GM23338 (cell line): Measurements from ENCODE around the gene KCNAB2. TPM values are rescaled to one million over a fixed set of nuclear protein-coding genes. Genes with fewer than 3 reads are reported as not detected.

ENCODE experiments used
- ATAC-seq: fragments of 200-7000 bp; cut with Tn5 transposase; 3 replicates; pipeline ENCODE4 v1.9.1; 2020
- DNase-seq: peaks from one replicate; pipeline ENCODE4 v3.0.0-alpha.2; 2015; ENCODE audit warnings: low spot score
- H2AFZ ChIP-seq: fragments of 200-600 bp; sonication (generic); 2 replicates; pipeline ENCODE4 v1.8.0; 2016; ENCODE audit warnings: antibody characterized with exemption, mild to moderate bottlenecking, moderate library complexity
- H3F3A ChIP-seq: fragments of 200-600 bp; sonication (generic); replicated peaks from 2 replicates; pipeline ENCODE4 v1.8.0; 2017; ENCODE audit warnings: antibody characterized with exemption, mixed run types, low read depth
- H3K27ac ChIP-seq: fragments of 200-600 bp; sonication (generic); 2 replicates; pipeline ENCODE4 v1.6.1; 2016; ENCODE audit warnings: low read depth
- H3K27me3 ChIP-seq: fragments of 200-600 bp; sonication (generic); 2 replicates; pipeline ENCODE4 v1.8.0; 2016; ENCODE audit warnings: mild to moderate bottlenecking, mixed run types, moderate library complexity; ENCODE audit not compliant: insufficient read depth
- H3K36me3 ChIP-seq: fragments of 200-600 bp; sonication (generic); 2 replicates; pipeline ENCODE4 v1.8.0; 2016; ENCODE audit warnings: mild to moderate bottlenecking; ENCODE audit not compliant: insufficient read depth
- H3K4me1 ChIP-seq: fragments of 200-600 bp; sonication (generic); 2 replicates; pipeline ENCODE4 v1.8.0; 2016; ENCODE audit warnings: mild to moderate bottlenecking, moderate library complexity; ENCODE audit not compliant: insufficient read depth
- H3K4me2 ChIP-seq: fragments of 200-600 bp; sonication (generic); 2 replicates; pipeline ENCODE4 v1.7.1; 2017; ENCODE audit warnings: mixed run types
- H3K4me3 ChIP-seq: fragments of 200-600 bp; sonication (generic); 2 replicates; pipeline ENCODE4 v1.6.1; 2016; ENCODE audit warnings: mixed run types
- H3K79me2 ChIP-seq: fragments of 200-600 bp; sonication (generic); replicated peaks from 2 replicates; pipeline ENCODE4 v1.8.0; 2017; ENCODE audit warnings: mild to moderate bottlenecking; ENCODE audit not compliant: insufficient read depth
- H3K9me2 ChIP-seq: fragments of 200-600 bp; sonication (generic); 2 replicates; pipeline ENCODE4 v1.8.0; 2017; ENCODE audit not compliant: insufficient read depth
- H4K20me1 ChIP-seq: fragments of 200-600 bp; sonication (generic); replicated peaks from 2 replicates; pipeline ENCODE4 v1.8.0; 2017; ENCODE audit warnings: mild to moderate bottlenecking; ENCODE audit not compliant: insufficient read depth
- H3K27ac Mint-ChIP-seq: 2 replicates; pipeline ENCODE4 v1.8.0; 2020; ENCODE audit warnings: inconsistent platforms, mild to moderate bottlenecking, moderate library complexity, mixed read lengths
- H3K27me3 Mint-ChIP-seq: 3 replicates; pipeline ENCODE4 v1.8.0; 2022; ENCODE audit warnings: low read depth, mild to moderate bottlenecking, moderate library complexity, mixed read lengths, inconsistent platforms; ENCODE audit not compliant: insufficient read depth, poor library complexity
- H3K36me3 Mint-ChIP-seq: 3 replicates; pipeline ENCODE4 v1.8.0; 2021; ENCODE audit warnings: low read depth, mild to moderate bottlenecking, inconsistent platforms, moderate library complexity, mixed read lengths
- H3K4me1 Mint-ChIP-seq: 3 replicates; pipeline ENCODE4 v1.8.0; 2020; ENCODE audit warnings: mild to moderate bottlenecking, inconsistent platforms, mixed read lengths
- H3K4me3 Mint-ChIP-seq: 3 replicates; pipeline ENCODE4 v1.8.0; 2021; ENCODE audit warnings: moderate library complexity, mild to moderate bottlenecking, inconsistent platforms, mixed read lengths
- H3K9me3 Mint-ChIP-seq: 3 replicates; pipeline ENCODE4 v1.8.0; 2020; ENCODE audit warnings: moderate library complexity, mild to moderate bottlenecking, inconsistent platforms, mixed read lengths
- CREB1 ChIP-seq: fragments of 250-450 bp; sonication (Bioruptor Pico); IDR thresholded peaks from 2 replicates; pipeline ENCODE4 v1.5.0; 2020; ENCODE audit warnings: low read depth, mild to moderate bottlenecking, moderate library complexity
- ETS1 ChIP-seq: IDR thresholded peaks from 2 replicates; pipeline ENCODE4 v1.6.1; 2016; ENCODE audit warnings: antibody characterized with exemption
- NANOG ChIP-seq: IDR thresholded peaks from 2 replicates; pipeline ENCODE4 v1.6.1; 2016; ENCODE audit warnings: antibody characterized with exemption, borderline replicate concordance
- STAT1 ChIP-seq: IDR thresholded peaks from one replicate; pipeline ENCODE4 v1.6.1; 2016; ENCODE audit warnings: antibody characterized with exemption; ENCODE audit not compliant: unreplicated experiment
- ZNF114 ChIP-seq: fragments of 250-450 bp; sonication (Bioruptor Pico); IDR thresholded peaks from 2 replicates; pipeline ENCODE4 v1.5.0; 2020; ENCODE audit warnings: mild to moderate bottlenecking, moderate library complexity
- polyA plus RNA-seq: library from polyadenylated mRNA; unstranded; fragments of >200 nt; fragmentation: Nextera tagmentation; extraction: Ambion mirVana; gene quantifications from 2 replicates; pipeline ENCODE4 v1.2.1, GENCODE V29; 2016
- total RNA-seq: library from RNA; depleted of rRNA; stranded (reverse); fragments of >200 nt; shearing (Covaris generic); gene quantifications from 2 replicates; pipeline ENCODE4 v1.2.3, GENCODE V29; 2014
- TF ChIP-seq, protein P1 (sequence below): fragments of 250-450 bp; sonication (Bioruptor Pico); IDR thresholded peaks from 2 replicates; pipeline ENCODE4 v1.5.0; 2020; ENCODE audit warnings: mild to moderate bottlenecking, moderate library complexity

The KCNAB2 gene
- total and polyA plus RNA-seq, 2 experiments from 2014 or later = 3.0 to 3.7 TPM

DNA sequence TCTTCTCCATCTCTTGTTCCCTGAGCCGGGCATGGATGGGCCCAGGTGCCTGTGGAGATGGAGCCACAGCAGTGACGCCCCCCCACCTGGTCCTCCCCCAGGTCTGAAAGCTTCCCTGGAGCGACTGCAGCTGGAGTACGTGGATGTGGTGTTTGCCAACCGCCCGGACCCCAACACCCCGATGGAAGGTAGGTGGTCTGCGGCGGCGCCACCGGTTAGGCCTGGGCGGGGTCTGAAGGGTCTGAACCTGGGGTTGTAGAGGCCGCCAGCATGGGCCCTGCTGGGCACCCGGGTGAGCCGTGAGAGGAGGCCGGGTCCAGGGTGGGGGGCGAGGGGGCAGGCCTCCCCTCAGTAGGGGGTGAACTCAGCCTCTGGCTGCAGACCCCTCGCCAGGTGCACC, 44.6 kb downstream of the KCNAB2 start (continued):
- no peak for TF ChIP-seq ETS1

- Mint-ChIP-seq H3K36me3 (no peaks in the 10 kb centered on the region), H3K4me1 (no peaks in the 10 kb centered on the region; the same call in 2 of the 3 replicates)
- no peak for TF ChIP-seq ETS1
- TF ChIP-seq ZNF114 (CRISPR knock-in tag) = no peak
These were observed 45.5 kb downstream of the KCNAB2 start for GRCh38 chr1:6090996-6091822.

DNA sequence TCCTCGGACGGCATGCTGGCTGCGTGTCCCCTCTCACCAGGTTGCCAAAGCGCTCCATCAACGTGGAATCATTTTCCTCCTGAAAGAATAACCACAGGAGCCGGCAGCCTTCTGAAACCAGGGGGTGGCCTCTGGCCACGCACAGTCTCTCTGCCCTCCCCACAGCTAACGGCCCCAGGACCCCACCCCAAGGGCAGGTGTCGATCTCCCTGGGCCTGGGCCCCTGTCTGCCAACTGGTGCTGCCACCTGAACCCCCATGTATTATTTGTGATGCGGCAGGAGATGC, 46.1 kb downstream of the KCNAB2 start:
- Histone ChIP-seq H3K36me3 (no peaks in the 10 kb centered on the region), H3K27me3 (no peaks in the 10 kb centered on the region), H3K79me2 (no peaks in the 10 kb centered on the region), H4K20me1 (no peaks in the 10 kb centered on the region), H3F3A (no peaks in the 10 kb centered on the region), H3K4me2 (no peak overlapping the region), H3K9me2 (no peaks in the 10 kb centered on the region), H3K4me3 (no peak overlapping the region), H3K4me1 (no peaks in the 10 kb centered on the region), H3K27ac (no peak overlapping the region), H2AFZ (no peak overlapping the region)
- ATAC-seq (no peak), DNase-seq (no peak)
- TF ChIP-seq, protein P1, sequence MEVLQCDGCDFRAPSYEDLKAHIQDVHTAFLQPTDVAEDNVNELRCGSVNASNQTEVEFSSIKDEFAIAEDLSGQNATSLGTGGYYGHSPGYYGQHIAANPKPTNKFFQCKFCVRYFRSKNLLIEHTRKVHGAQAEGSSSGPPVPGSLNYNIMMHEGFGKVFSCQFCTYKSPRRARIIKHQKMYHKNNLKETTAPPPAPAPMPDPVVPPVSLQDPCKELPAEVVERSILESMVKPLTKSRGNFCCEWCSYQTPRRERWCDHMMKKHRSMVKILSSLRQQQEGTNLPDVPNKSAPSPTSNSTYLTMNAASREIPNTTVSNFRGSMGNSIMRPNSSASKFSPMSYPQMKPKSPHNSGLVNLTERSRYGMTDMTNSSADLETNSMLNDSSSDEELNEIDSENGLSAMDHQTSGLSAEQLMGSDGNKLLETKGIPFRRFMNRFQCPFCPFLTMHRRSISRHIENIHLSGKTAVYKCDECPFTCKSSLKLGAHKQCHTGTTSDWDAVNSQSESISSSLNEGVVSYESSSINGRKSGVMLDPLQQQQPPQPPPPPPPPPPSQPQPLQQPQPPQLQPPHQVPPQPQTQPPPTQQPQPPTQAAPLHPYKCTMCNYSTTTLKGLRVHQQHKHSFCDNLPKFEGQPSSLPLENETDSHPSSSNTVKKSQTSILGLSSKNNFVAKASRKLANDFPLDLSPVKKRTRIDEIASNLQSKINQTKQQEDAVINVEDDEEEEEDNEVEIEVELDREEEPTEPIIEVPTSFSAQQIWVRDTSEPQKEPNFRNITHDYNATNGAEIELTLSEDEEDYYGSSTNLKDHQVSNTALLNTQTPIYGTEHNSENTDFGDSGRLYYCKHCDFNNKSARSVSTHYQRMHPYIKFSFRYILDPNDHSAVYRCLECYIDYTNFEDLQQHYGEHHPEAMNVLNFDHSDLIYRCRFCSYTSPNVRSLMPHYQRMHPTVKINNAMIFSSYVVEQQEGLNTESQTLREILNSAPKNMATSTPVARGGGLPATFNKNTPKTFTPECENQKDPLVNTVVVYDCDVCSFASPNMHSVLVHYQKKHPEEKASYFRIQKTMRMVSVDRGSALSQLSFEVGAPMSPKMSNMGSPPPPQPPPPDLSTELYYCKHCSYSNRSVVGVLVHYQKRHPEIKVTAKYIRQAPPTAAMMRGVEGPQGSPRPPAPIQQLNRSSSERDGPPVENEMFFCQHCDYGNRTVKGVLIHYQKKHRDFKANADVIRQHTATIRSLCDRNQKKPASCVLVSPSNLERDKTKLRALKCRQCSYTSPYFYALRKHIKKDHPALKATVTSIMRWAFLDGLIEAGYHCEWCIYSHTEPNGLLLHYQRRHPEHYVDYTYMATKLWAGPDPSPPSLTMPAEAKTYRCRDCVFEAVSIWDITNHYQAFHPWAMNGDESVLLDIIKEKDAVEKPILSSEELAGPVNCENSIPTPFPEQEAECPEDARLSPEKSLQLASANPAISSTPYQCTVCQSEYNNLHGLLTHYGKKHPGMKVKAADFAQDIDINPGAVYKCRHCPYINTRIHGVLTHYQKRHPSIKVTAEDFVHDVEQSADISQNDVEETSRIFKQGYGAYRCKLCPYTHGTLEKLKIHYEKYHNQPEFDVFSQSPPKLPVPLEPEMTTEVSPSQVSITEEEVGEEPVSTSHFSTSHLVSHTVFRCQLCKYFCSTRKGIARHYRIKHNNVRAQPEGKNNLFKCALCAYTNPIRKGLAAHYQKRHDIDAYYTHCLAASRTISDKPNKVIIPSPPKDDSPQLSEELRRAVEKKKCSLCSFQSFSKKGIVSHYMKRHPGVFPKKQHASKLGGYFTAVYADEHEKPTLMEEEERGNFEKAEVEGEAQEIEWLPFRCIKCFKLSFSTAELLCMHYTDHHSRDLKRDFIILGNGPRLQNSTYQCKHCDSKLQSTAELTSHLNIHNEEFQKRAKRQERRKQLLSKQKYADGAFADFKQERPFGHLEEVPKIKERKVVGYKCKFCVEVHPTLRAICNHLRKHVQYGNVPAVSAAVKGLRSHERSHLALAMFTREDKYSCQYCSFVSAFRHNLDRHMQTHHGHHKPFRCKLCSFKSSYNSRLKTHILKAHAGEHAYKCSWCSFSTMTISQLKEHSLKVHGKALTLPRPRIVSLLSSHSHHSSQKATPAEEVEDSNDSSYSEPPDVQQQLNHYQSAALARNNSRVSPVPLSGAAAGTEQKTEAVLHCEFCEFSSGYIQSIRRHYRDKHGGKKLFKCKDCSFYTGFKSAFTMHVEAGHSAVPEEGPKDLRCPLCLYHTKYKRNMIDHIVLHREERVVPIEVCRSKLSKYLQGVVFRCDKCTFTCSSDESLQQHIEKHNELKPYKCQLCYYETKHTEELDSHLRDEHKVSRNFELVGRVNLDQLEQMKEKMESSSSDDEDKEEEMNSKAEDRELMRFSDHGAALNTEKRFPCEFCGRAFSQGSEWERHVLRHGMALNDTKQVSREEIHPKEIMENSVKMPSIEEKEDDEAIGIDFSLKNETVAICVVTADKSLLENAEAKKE = no peak
- TF ChIP-seq STAT1 = no peak
- TF ChIP-seq CREB1 (CRISPR knock-in tag) = no peak
- no peak for TF ChIP-seq NANOG
- Mint-ChIP-seq H3K27ac (no peak overlapping the region), H3K4me3 (no peak overlapping the region), H3K27me3 (no peaks in the 10 kb centered on the region), H3K9me3 (no peaks in the 10 kb centered on the region), H3K4me1 (no peaks in the 10 kb centered on the region; the same call in 2 of the 3 replicates), H3K36me3 (no peaks in the 10 kb centered on the region)

More at GRCh38 chr1:6090996-6091822, 45.5 kb downstream of the KCNAB2 start:
- H3F3A ChIP-seq = no peaks in the 10 kb centered on the region
- H3K4me2 ChIP-seq = no peak overlapping the region
- H3K36me3 ChIP-seq = no peaks in the 10 kb centered on the region
- H3K4me1 ChIP-seq = no peaks in the 10 kb centered on the region
- no peaks in the 10 kb centered on the region for H3K9me2 ChIP-seq
- no peak overlapping the region for H3K4me3 ChIP-seq
- no peaks in the 10 kb centered on the region for H3K79me2 ChIP-seq
- ATAC-seq (no peak), DNase-seq (no peak)
- Mint-ChIP-seq H3K9me3 (no peaks in the 10 kb centered on the region), H3K27ac (no peak overlapping the region), H3K27me3 (no peaks in the 10 kb centered on the region), H3K4me3 (no peak overlapping the region)
- no peak overlapping the region for H3K27ac ChIP-seq
- H3K27me3 ChIP-seq = no peaks in the 10 kb centered on the region
- no peak overlapping the region for H2AFZ ChIP-seq
- H4K20me1 ChIP-seq = no peaks in the 10 kb centered on the region
